ENCODE measurements around the gene ABHD10. TPM values are rescaled to one million over a fixed set of nuclear protein-coding genes. Genes with fewer than 3 reads are reported as not detected.

ABHD10 gene
- total RNA-seq, 6 experiments from 2014 or later: 16.7 to 25.2 (median 20.8) TPM

DNA sequence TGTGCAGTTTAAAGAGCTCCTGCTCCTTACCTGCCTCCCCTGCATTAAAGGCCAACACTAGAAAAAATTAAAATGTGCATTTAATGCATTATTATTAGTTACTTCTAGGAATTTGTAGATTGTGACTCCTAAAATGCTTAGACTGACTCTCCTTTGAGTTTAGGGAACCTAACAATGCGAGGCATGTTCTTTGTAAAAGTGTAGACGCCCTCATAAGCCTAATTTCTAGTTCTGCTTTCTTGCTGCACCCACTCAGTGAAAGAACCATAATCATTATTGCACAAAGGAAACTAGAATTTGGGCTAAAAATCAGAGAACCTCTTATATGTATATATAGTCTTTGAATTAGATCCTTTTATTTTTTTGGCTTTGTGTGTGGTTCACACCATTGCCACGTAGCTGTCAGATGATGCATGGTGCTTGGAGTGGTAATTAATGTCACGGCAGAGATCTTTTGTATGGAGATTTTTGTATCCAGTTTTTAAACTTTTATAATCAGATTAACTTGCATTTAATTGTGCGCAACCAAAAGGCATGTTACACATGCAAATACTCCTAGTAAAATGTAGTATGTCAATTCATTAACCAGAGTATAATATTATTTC, 710 bp downstream of the ABHD10 start:
- peak overlapping the region; percentile 77 to 90 (median 84) for H3K27ac ChIP-seq
- peak overlapping the region; percentile 71 to 82 (median 78) for H3K4me3 ChIP-seq
- ATAC-seq: peak in 3 of 4 donors; percentile 9 to 28 (median 15)
- no peaks in the 10 kb centered on the region for H3K27me3 ChIP-seq
- DNase-seq: no peak
- intact Hi-C loops (cut with DNase I): no loop called here
- peaks cover 0 to 36% (median 4%) of the 10 kb centered on the region in 4 donors for H3K4me1 ChIP-seq
- no peaks in the 10 kb centered on the region for H3K9me3 ChIP-seq
- no peaks in the 10 kb centered on the region for H3K36me3 ChIP-seq
- WGBS (ENCODE audit: insufficient coverage, low coverage, low lambda C conversion rate, missing lambda C conversion rate): 14% methylated on average over 5 of the region's 5 CpGs
- TF ChIP-seq, protein P1, sequence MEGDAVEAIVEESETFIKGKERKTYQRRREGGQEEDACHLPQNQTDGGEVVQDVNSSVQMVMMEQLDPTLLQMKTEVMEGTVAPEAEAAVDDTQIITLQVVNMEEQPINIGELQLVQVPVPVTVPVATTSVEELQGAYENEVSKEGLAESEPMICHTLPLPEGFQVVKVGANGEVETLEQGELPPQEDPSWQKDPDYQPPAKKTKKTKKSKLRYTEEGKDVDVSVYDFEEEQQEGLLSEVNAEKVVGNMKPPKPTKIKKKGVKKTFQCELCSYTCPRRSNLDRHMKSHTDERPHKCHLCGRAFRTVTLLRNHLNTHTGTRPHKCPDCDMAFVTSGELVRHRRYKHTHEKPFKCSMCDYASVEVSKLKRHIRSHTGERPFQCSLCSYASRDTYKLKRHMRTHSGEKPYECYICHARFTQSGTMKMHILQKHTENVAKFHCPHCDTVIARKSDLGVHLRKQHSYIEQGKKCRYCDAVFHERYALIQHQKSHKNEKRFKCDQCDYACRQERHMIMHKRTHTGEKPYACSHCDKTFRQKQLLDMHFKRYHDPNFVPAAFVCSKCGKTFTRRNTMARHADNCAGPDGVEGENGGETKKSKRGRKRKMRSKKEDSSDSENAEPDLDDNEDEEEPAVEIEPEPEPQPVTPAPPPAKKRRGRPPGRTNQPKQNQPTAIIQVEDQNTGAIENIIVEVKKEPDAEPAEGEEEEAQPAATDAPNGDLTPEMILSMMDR (IDR thresholded peaks at IDR 0.05): no peak

DNA sequence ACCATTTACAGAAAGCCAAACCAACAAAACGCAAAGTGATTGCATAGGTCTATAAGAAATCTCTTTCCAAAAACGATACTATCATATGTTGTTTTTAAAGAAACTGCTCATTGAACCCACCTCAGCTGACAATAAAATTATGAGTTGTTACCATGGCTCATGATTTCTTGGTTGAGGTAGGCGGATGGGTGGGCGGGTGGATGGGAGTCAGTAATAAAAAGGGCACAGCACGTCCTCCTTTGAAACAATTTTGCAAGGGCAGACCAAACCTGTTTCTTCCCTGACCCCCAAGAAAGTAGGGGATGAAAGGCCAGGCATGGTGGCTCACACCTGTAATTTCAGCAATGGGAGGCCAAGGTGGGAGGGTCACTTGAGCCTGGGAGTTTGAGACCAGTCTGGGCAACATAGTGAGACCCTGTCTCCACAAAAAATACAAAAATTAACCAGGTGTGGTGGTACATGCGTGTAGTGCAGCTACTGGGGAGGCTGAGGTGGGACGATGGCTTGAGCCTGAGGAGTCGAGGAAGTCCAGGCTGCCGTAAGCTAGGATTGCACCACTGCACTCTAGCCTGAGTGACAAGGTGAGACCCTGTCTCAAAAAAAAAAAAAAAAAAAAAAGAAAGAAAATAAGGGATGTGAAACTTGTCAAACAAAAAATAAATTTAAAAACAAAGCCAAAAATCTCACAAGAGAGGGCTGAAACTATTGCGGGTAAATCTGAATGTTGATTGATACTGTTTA, 2.1 kb downstream of the ABHD10 start:
- Histone ChIP-seq H3K36me3 (no peaks in the 10 kb centered on the region), H3K4me1 (peaks cover 0 to 36% (median 4%) of the 10 kb centered on the region in 4 donors), H3K27me3 (no peaks in the 10 kb centered on the region), H3K9me3 (no peaks in the 10 kb centered on the region), H3K27ac (peak overlapping the region in 2 of 3 donors; percentile 5 to 34), H3K4me3 (no peak overlapping the region)
- DNase-seq: no peak
- ATAC-seq: no peak
- 56% methylated on average over 10 of the region's 10 CpGs for WGBS (ENCODE audit: insufficient coverage, low coverage, low lambda C conversion rate, missing lambda C conversion rate)
- intact Hi-C loops (cut with DNase I): no loop called here
- TF ChIP-seq POLR2A (IDR thresholded peaks at IDR 0.05): no peak

DNA sequence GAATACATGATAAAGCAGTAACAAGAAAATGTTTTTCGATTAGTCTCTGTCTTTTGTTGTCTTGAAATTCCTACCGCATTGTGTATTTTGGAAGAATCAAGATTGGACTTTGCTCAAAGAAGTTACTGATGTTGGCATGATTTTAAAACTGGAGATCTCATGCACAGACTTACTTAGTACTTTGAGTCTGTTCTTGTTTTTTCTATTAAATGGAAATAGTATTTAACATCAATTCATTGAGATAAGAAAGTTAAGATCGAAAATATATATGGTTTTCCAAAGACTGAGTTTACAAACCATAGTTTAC, 2.6 kb downstream of the ABHD10 start:
- no peaks in the 10 kb centered on the region for H3K9me3 ChIP-seq
- 26% methylated on average over 3 of the region's 3 CpGs for WGBS (ENCODE audit: insufficient coverage, low coverage, low lambda C conversion rate, missing lambda C conversion rate)

DNA sequence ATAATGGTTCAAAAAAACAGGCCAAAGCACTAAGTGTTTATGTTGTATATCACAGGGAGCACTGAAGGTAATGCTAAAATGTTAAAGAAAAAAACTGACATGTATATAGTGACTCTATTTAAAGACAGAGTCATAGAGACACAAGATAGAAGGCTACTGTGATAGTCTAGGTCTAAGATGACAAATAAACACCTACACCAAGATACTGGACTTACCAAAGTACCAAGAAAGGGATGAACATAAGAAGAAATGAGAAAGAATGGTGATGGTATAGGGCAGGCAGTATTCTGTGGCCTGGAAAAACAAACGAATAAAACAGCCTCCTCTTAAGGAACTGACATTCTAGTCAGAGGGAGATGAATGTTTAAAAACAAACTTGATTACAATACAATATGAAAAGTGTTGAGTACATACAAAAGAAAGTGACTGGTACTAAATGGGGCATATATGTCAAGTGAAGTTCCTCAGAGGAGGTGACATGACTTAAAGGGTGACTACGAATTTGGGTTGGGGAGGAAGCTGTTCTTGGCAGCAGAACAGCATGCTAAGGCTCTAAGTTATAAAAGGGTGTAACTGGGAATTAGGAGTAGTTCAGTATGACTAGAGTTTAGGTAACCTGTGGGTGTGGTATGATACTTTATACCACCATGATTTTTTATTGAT, 5.9 kb downstream of the ABHD10 start:
- intact Hi-C loops (cut with DNase I): no loop called here
- Histone ChIP-seq H3K27me3 (no peaks in the 10 kb centered on the region), H3K36me3 (peaks cover 0 to 12% (median 0%) of the 10 kb centered on the region in 4 donors), H3K4me1 (peaks cover 0 to 33% (median 4%) of the 10 kb centered on the region in 4 donors), H3K27ac (no peak overlapping the region), H3K9me3 (no peaks in the 10 kb centered on the region), H3K4me3 (no peak overlapping the region)
- WGBS (ENCODE audit: insufficient coverage, low coverage, low lambda C conversion rate, missing lambda C conversion rate): 57% methylated on average over 2 of the region's 2 CpGs
- TF ChIP-seq, protein P1 (IDR thresholded peaks at IDR 0.05): no peak
- TF ChIP-seq POLR2A (IDR thresholded peaks at IDR 0.05): no peak
- ATAC-seq: no peak
- DNase-seq: no peak

More for the DNA sequence above, 2.6 kb downstream of the ABHD10 start:
- intact Hi-C loops (cut with DNase I): no loop called here
- peaks cover 0 to 36% (median 4%) of the 10 kb centered on the region in 4 donors for H3K4me1 ChIP-seq
- H3K27ac ChIP-seq: peak overlapping the region in 2 of 3 donors; percentile 5 to 34
- no peaks in the 10 kb centered on the region for H3K36me3 ChIP-seq
- ATAC-seq (peak in 1 of 4 donors; percentile 13), DNase-seq (no peak)
- no peaks in the 10 kb centered on the region for H3K27me3 ChIP-seq
- no peak overlapping the region for H3K4me3 ChIP-seq
- TF ChIP-seq POLR2A (IDR thresholded peaks at IDR 0.05): no peak
- TF ChIP-seq, protein P1 (IDR thresholded peaks at IDR 0.05): no peak

DNA sequence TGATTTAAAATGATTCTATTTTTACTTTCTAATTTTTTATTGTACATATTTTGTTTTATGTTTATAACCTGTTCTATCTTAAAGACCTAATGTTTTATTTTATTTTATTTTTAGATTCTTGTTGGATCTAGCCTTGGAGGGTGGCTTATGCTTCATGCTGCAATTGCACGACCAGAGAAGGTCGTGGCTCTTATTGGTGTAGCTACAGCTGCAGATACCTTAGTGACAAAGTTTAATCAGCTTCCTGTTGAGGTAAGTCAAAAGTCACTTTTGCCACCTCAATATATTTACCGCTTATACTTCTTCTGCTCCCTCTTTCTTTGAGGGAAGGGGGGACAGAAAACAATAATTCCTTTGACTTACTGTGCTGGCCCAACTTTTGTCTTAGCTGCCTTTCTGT, 8.0 kb downstream of the ABHD10 start:
- intact Hi-C loops (cut with DNase I): no loop called here
- TF ChIP-seq, protein P1 (IDR thresholded peaks at IDR 0.05): no peak
- TF ChIP-seq POLR2A (IDR thresholded peaks at IDR 0.05): no peak
- Histone ChIP-seq H3K4me1 (peaks cover 0 to 18% (median 4%) of the 10 kb centered on the region in 4 donors), H3K27me3 (no peaks in the 10 kb centered on the region), H3K4me3 (no peak overlapping the region), H3K27ac (no peak overlapping the region), H3K9me3 (no peaks in the 10 kb centered on the region), H3K36me3 (peaks cover 0 to 20% (median 5%) of the 10 kb centered on the region in 4 donors)
- ATAC-seq (no peak), DNase-seq (no peak)
- WGBS (ENCODE audit: insufficient coverage, low coverage, low lambda C conversion rate, missing lambda C conversion rate): 89% methylated on average over 3 of the region's 3 CpGs

Measured in right lobe of liver (tissue), 6 donors.